Thoracic aorta (tissue), 2 donors: ENCODE results near the gene TRIM37. TPM values are rescaled to one million over a fixed set of nuclear protein-coding genes. Genes with fewer than 3 reads are reported as not detected.

Experiments
- ATAC-seq: fragments of 150-250 bp; one replicate; pipeline ENCODE4 v1.8.0; 2017; ENCODE audit warnings: low read depth; ENCODE audit not compliant: insufficient number of reproducible peaks, low FRiP score
- DNase-seq: peaks from one replicate; pipeline ENCODE4 v3.0.0-alpha.2; 2020; ENCODE audit warnings: low spot score
- H3K27ac ChIP-seq, 2 donors: fragments of 200-600 bp; sonication (generic); 1 replicate in 1 of 2; 2 replicates in 1 of 2; pipeline ENCODE4 v1.5.1; 2016; ENCODE audit warnings: mild to moderate bottlenecking in 2 of 2, moderate library complexity in 2 of 2
- H3K27me3 ChIP-seq: fragments of 200-600 bp; sonication (generic); replicated peaks from 2 replicates; pipeline ENCODE4 v1.6.0; 2016; ENCODE audit warnings: mild to moderate bottlenecking; ENCODE audit not compliant: insufficient read depth
- H3K36me3 ChIP-seq: fragments of 200-600 bp; sonication (generic); one replicate; pipeline ENCODE4 v1.5.1; 2016
- H3K4me1 ChIP-seq, 2 donors: fragments of 200-600 bp; sonication (generic); 1 replicate in 1 of 2; 2 replicates in 1 of 2; pipeline versions ENCODE4 v1.5.1 to v1.6.0; 2016; ENCODE audit warnings: low read depth in 2 of 2, mild to moderate bottlenecking in 1 of 2; ENCODE audit not compliant: control insufficient read depth in 1 of 2
- H3K4me3 ChIP-seq: fragments of 200-600 bp; sonication (generic); 2 replicates; pipeline ENCODE4 v1.5.1; 2016; ENCODE audit warnings: mild to moderate bottlenecking
- H3K9me3 ChIP-seq: fragments of 200-600 bp; sonication (generic); 2 replicates; pipeline ENCODE4 v1.5.1; 2016
- CTCF ChIP-seq: fragments of 200-600 bp; sonication (generic); IDR thresholded peaks from one replicate; pipeline ENCODE4 v1.5.1; 2019; ENCODE audit warnings: antibody characterized with exemption
- total RNA-seq, 2 donors: library from RNA; depleted of rRNA; stranded (reverse); fragments of >200 nt; gene quantifications; one replicate each; pipeline versions ENCODE4 v1.1.0 to v1.2.3, GENCODE V29; 2016

The TRIM37 gene
- total RNA-seq, 2 donors from 2014 or later = 17.9 to 26.5 TPM

GRCh38 chr17:59046192-59046591, 60.5 kb downstream of the TRIM37 start:
- Histone ChIP-seq H3K4me1 (no peaks in the 10 kb centered on the region), H3K27me3 (no peaks in the 10 kb centered on the region), H3K9me3 (no peaks in the 10 kb centered on the region), H3K36me3 (peaks cover 31% of the 10 kb centered on the region), H3K27ac (no peak overlapping the region), H3K4me3 (no peak overlapping the region)
- no peak for DNase-seq
- TF ChIP-seq CTCF = no peak
- no peak for ATAC-seq

GRCh38 chr17:59038734-59039133, 67.9 kb downstream of the TRIM37 start:
- Histone ChIP-seq H3K4me3 (no peak overlapping the region), H3K4me1 (no peaks in the 10 kb centered on the region), H3K27me3 (no peaks in the 10 kb centered on the region), H3K27ac (no peak overlapping the region), H3K36me3 (peaks cover 23% of the 10 kb centered on the region), H3K9me3 (no peaks in the 10 kb centered on the region)
- no peak for TF ChIP-seq CTCF
- DNase-seq (no peak), ATAC-seq (no peak)

GRCh38 chr17:59037960-59038359, 68.7 kb downstream of the TRIM37 start:
- Histone ChIP-seq H3K27me3 (no peaks in the 10 kb centered on the region), H3K36me3 (peaks cover 16% of the 10 kb centered on the region), H3K9me3 (no peaks in the 10 kb centered on the region), H3K4me1 (no peaks in the 10 kb centered on the region), H3K4me3 (no peak overlapping the region), H3K27ac (no peak overlapping the region)
- no peak for TF ChIP-seq CTCF
- no peak for ATAC-seq
- DNase-seq = no peak

GRCh38 chr17:59030811-59031210, 75.9 kb downstream of the TRIM37 start:
- no peak overlapping the region for H3K4me3 ChIP-seq
- no peaks in the 10 kb centered on the region for H3K27me3 ChIP-seq
- no peak for TF ChIP-seq CTCF
- no peak overlapping the region for H3K27ac ChIP-seq
- no peak for DNase-seq
- H3K4me1 ChIP-seq = no peaks in the 10 kb centered on the region
- ATAC-seq = no peak
- H3K9me3 ChIP-seq = no peaks in the 10 kb centered on the region
- peaks cover 5% of the 10 kb centered on the region for H3K36me3 ChIP-seq

GRCh38 chr17:59028328-59028727, 78.4 kb downstream of the TRIM37 start:
- no peak overlapping the region for H3K27ac ChIP-seq
- no peak overlapping the region for H3K4me3 ChIP-seq
- peaks cover 5% of the 10 kb centered on the region for H3K36me3 ChIP-seq
- TF ChIP-seq CTCF = no peak
- H3K9me3 ChIP-seq = no peaks in the 10 kb centered on the region
- no peaks in the 10 kb centered on the region for H3K27me3 ChIP-seq
- H3K4me1 ChIP-seq = no peaks in the 10 kb centered on the region
- ATAC-seq (no peak), DNase-seq (no peak)
